Measurements from ENCODE around the gene PLEKHN1. TPM values are rescaled to one million over a fixed set of nuclear protein-coding genes. Genes with fewer than 3 reads are reported as not detected.

Gene PLEKHN1
- total RNA-seq, 1 donor from 2014 or later, result 13.2 TPM

GRCh38 chr1:928825-929661, 37.2 kb upstream of the PLEKHN1 start:
- TF ChIP-seq CTCF (IDR thresholded peaks at IDR 0.05; ENCODE audit: insufficient read depth, low read length, poor library complexity, severe bottlenecking), result no peak
- Histone ChIP-seq H3K27me3 (ENCODE audit: control insufficient read depth, insufficient read depth, low read length) (peaks cover 86% of the 10 kb centered on the region), H3K36me3 (ENCODE audit: control insufficient read depth, insufficient read depth, low read length) (no peaks in the 10 kb centered on the region), H3K4me3 (ENCODE audit: low read depth, low read length) (no peak overlapping the region)
- DNase-seq (ENCODE audit: low read depth), result no peak

- TF ChIP-seq CTCF (IDR thresholded peaks at IDR 0.05; ENCODE audit: insufficient read depth, low read length, poor library complexity, severe bottlenecking), result no peak
- Histone ChIP-seq H3K27me3 (ENCODE audit: control insufficient read depth, insufficient read depth, low read length) (peaks cover 83% of the 10 kb centered on the region), H3K36me3 (ENCODE audit: control insufficient read depth, insufficient read depth, low read length) (no peaks in the 10 kb centered on the region), H3K4me3 (ENCODE audit: low read depth, low read length) (no peak overlapping the region)
- DNase-seq (ENCODE audit: low read depth), result no peak
These were observed 36.3 kb upstream of the PLEKHN1 start for GRCh38 chr1:929712-930632.

- peaks cover 83% of the 10 kb centered on the region for H3K27me3 ChIP-seq (ENCODE audit: control insufficient read depth, insufficient read depth, low read length)
- H3K4me3 ChIP-seq (ENCODE audit: low read depth, low read length), result no peak overlapping the region
- TF ChIP-seq CTCF (IDR thresholded peaks at IDR 0.05; ENCODE audit: insufficient read depth, low read length, poor library complexity, severe bottlenecking), result no peak
- no peak for DNase-seq (ENCODE audit: low read depth)
- H3K36me3 ChIP-seq (ENCODE audit: control insufficient read depth, insufficient read depth, low read length), result no peaks in the 10 kb centered on the region
These were observed 35.6 kb upstream of the PLEKHN1 start for GRCh38 chr1:930633-931138.

GRCh38 chr1:931380-932172, 34.7 kb upstream of the PLEKHN1 start:
- Histone ChIP-seq H3K36me3 (ENCODE audit: control insufficient read depth, insufficient read depth, low read length) (no peaks in the 10 kb centered on the region), H3K27me3 (ENCODE audit: control insufficient read depth, insufficient read depth, low read length) (peaks cover 83% of the 10 kb centered on the region), H3K4me3 (ENCODE audit: low read depth, low read length) (no peak overlapping the region)
- TF ChIP-seq CTCF (IDR thresholded peaks at IDR 0.05; ENCODE audit: insufficient read depth, low read length, poor library complexity, severe bottlenecking), result no peak
- DNase-seq (ENCODE audit: low read depth), result no peak

- no peak for TF ChIP-seq CTCF (IDR thresholded peaks at IDR 0.05; ENCODE audit: insufficient read depth, low read length, poor library complexity, severe bottlenecking)
- peaks cover 82% of the 10 kb centered on the region for H3K27me3 ChIP-seq (ENCODE audit: control insufficient read depth, insufficient read depth, low read length)
- no peak for DNase-seq (ENCODE audit: low read depth)
- H3K36me3 ChIP-seq (ENCODE audit: control insufficient read depth, insufficient read depth, low read length), result no peaks in the 10 kb centered on the region
- H3K4me3 ChIP-seq (ENCODE audit: low read depth, low read length), result no peak overlapping the region
These were observed 34.1 kb upstream of the PLEKHN1 start for GRCh38 chr1:932173-932510.

Data from kidney epithelial cell (primary cell).